ENCODE measurements around the gene CDC25C.

The CDC25C gene

GRCh38 chr5:138331449-138332368, at the start of gene CDC25C:
Gene CDC25C (minus strand): TSS chr5:138331804. CDS start chr5:138331180, 624 bp downstream.
- peak; percentile 98 for DNase-seq

DNA sequence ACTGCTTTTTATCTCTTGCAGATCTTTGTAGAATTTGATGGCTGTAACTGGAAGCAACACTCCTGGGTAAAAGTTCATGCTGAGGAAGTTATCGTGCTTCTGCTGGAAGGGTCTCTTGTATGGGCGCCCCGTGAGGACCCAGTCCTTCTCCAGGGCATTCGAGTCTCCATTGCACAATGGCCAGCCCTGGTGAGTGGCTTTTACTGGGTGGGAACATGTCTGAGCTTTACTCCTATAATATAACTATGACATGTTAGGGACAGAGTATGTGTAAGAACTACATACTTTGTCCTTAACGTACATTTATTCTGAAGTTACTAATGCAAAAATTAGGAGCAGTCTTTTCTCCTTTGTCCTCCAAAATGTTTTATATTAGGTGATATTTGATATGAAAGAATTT, 41.0 kb upstream of the CDC25C start:
- DNase-seq: no peak

DNA sequence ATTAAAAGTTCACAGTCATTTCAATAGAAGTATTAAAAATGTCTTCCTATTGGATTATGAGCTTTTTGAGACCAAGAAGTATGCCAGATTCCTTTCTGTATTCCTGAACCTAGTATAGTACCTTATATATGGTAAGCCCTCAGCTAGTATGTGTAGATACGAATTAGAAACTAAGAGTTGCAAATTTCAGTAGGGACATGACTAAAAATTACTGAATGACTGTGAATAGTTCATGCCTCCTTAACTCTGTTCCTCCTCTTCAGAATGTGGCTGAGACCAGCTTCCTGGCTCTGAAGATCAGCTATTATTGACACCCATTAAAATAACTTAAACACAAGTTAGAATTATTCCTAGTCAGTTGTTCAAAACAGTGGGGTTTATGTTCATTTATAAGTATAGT, 40.6 kb upstream of the CDC25C start:
- DNase-seq: no peak

GRCh38 chr5:138371454-138371853, 39.9 kb upstream of the CDC25C start:
- no peak for DNase-seq

DNA sequence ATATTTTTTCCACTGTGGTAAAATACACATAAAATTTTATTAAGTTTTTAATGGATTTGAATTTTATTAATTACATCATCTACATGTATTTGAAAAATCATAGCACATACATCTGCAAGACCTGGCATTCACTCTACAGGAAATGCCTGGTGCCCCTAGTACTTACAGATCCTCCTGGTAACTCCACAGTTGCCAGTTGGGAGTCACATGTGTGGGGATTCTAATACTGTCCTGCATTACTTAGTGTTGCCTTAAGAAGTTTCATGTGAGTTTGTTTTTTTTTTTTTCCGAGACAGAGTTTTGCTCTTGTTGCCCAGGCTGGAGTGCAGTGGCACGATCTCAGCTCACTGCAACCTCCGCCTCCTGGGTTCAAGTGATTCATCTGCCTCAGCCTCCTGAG, 38.9 kb upstream of the CDC25C start:
- DNase-seq: no peak

DNA sequence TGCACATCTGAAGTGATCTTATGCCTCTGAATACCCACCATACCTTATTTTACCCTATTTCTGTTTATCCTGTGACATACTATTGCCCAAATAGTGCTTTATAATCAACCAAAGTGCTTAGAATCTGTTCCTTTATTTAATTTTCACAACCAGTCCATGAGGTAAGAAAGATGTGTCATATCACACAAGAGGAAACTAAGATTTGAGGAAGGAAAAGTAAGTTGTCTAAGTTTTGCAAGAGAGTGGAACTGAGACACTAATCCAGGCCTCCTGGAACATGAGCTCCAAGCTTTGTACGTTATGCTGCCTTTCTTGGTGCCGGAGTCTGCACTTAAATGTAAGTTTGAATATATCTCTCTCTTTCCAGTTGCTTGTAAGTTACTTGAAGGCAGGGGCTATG, 38.1 kb upstream of the CDC25C start:
- no peak for DNase-seq

DNA sequence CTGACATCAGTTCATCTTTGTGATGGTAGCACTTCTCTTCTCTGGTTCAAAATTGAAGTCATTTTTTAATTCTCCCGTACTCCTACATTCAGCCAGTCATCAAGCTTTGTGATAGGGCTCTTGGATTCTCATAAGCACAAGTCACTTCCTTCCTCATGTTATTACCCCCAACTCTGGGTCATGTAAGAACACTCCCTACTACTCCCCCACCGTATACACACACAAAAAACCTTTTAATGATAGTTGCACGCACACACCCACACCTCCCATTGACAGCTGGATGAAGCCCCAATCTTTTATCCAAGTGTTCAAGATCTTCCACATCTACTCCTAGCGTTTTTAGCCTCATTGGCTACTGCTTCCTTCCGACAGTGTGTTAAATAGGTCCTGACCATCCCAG, 37.7 kb upstream of the CDC25C start:
- DNase-seq: no peak

- DNase-seq: no peak
Measured at GRCh38 chr5:138366632-138367382, 35.2 kb upstream of the CDC25C start.

DNA sequence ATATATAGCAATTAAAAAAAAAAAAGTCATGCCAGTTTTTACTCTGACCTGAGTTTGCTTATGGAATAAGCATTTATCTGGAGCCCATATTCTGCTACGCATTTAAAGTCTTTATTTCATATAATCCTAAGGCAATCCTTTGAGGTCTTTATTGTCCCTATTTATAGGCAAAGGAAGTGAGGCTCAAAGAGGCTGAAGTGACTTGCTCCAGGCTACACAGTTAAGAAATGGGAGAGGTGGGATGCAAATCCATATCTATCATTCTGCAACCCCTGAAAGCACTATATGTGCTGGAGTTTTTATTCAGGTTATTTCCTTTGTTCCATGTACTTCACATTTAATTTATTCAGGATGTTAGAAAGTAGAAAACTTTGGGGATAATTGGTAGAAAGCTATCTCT, 33.0 kb upstream of the CDC25C start:
- DNase-seq: no peak

DNA sequence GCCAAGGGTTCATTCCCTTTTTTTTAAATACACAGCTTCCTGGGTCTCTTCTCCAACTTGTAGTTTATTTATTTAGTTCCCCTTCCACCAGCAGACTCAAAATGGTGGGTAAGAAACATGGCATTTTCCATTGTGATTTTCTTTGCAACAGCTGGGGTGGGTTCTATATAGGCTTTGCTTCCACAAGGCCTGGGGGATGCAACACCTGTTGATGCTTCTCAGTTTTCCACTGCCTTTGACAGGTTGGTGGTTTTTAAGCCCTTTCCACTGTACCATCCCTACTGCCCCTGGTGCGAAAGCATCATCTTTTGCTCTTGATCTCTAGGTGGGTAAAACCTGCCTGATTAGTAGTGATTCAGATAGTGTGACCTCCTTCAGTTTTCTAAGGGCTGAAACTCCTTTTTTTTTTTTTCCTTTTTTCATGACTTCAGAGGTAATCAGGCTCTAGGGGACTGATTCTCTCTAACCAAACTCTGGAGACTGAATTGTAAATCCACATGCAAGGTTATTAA, 29.4 kb upstream of the CDC25C start:
- no peak for DNase-seq

GRCh38 chr5:138359621-138360020, 28.0 kb upstream of the CDC25C start:
- DNase-seq: no peak

GRCh38 chr5:138354926-138355378, 23.3 kb upstream of the CDC25C start:
- peak; percentile 80 for DNase-seq

DNA sequence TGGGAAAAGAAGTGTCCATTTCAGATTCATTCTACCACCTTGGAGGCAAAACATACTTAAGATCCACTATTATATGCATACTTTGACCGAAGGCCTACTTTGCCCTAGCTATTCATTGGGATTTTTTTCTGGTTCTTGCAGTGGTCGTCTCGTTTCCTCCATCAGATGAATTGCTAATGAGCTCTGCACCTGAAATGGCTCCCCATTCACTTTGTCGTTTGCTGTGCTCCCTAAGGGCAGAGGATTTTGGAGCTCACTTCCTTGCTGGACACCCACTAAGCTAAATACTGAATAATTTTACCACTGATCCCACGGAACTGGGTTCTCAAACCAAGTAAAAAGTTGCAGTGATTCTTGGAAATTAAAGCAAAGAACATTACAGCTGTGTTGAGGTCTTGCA, 22.8 kb upstream of the CDC25C start:
- no peak for DNase-seq

- DNase-seq: peak; percentile 42
Measured at GRCh38 chr5:138353560-138354080, 22.0 kb upstream of the CDC25C start.

- peak; percentile 80 for DNase-seq
Measured at GRCh38 chr5:138352722-138353559, 21.3 kb upstream of the CDC25C start.

- DNase-seq: peak; percentile 95
Measured at GRCh38 chr5:138352071-138352721, 20.6 kb upstream of the CDC25C start, which contains the start of gene KDM3B. Gene KDM3B (plus strand): TSS chr5:138352685. CDS start chr5:138352796, 111 bp downstream.

- no peak for DNase-seq
Measured at GRCh38 chr5:138351517-138351916, 19.9 kb upstream of the CDC25C start.

GRCh38 chr5:138351056-138351455, 19.5 kb upstream of the CDC25C start:
- DNase-seq: no peak

DNA sequence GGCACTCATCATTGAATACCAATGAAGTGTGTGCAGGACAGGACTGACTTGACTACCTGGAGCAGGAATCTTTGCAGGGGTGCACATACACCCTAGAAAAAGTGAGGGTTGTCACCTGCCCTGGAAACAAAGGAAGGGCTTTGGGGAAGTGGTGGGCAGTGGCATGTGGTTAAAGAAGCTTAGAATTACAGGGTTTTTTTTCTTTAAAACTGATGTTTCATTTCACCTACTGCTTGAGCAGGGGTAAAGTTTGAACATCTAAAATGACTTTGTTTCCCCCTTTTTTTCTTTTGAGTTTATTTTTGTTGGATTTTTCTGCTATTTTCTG, 18.9 kb upstream of the CDC25C start:
- DNase-seq: no peak

DNA sequence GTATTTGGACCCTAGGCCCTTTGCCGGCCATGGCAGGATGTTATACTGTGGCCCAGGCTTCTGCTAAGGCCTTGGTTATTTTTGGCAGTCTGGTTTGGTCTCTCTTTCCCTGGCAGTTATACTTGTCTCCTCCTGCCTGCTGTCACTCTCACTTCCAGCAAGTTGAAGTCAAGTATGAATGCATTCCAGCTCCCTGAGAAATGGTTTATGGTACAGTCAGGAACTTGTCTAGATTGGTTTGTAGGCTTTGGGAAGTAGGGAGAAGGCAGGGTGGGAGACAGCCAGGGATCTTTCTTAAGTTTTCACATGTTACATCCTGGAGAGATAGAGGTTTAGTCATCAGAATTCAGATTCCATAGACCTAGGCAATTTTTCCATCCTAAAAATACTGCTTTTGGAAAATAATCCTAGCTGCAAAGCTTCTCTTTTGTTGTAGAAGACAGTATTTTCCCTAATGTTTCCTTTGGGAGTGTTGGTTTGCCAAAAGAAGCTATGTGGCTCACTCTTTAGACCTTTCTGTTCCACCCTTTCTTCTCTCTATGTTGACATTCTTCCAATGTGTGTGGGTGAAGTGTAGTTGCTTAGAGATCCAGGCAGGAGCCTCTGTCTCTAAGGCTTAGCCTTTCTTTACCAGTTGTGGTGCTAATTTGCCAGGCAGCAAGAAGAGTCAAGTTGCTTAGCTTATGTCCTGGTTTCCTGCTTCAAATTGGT, 18.4 kb upstream of the CDC25C start:
- DNase-seq: no peak

GRCh38 chr5:138346889-138347288, 15.3 kb upstream of the CDC25C start:
- no peak for DNase-seq

Measured in CD4-positive, alpha-beta T cell treated with Interleukin-12 subunit alpha and Interleukin-12 subunit beta, for 1 hour (primary cell).